GM18507 (cell line): ENCODE data around the gene ALDH3A1.

Experiments
- DNase-seq: peaks from one replicate; pipeline ENCODE4 v3.0.0; 2011; ENCODE audit warnings: low read depth; ENCODE audit not compliant: insufficient read length; ENCODE audit errors: extremely low spot score
- FAIRE-seq: peaks from 2 replicates; lab custom pipeline; 2011; peaks lifted over from hg19 to GRCh38; lab: Jason Lieb, UNC

ALDH3A1 gene

GRCh38 chr17:19743101-19744100, 4.7 kb downstream of the ALDH3A1 start:
- FAIRE-seq (no peak), DNase-seq (no peak)

- no peak for FAIRE-seq
- DNase-seq: no peak
Measured at GRCh38 chr17:19742495-19742894, 5.6 kb downstream of the ALDH3A1 start.

- DNase-seq (no peak), FAIRE-seq (no peak)
Measured at GRCh38 chr17:19741832-19742457, 6.2 kb downstream of the ALDH3A1 start.

- FAIRE-seq: no peak
- DNase-seq: no peak
Measured at GRCh38 chr17:19740933-19741332, 7.2 kb downstream of the ALDH3A1 start.

- DNase-seq (no peak), FAIRE-seq (no peak)
Measured at GRCh38 chr17:19739241-19740201, 8.6 kb downstream of the ALDH3A1 start.

GRCh38 chr17:19738757-19739156, 9.3 kb downstream of the ALDH3A1 start:
- no peak for FAIRE-seq

GRCh38 chr17:19738073-19738449, 10.0 kb downstream of the ALDH3A1 start:
- FAIRE-seq: no peak
- no peak for DNase-seq

More at GRCh38 chr17:19738757-19739156, 9.3 kb downstream of the ALDH3A1 start:
- DNase-seq: no peak

GRCh38 chr17:19737305-19738072, 10.6 kb downstream of the ALDH3A1 start:
- FAIRE-seq: no peak
- no peak for DNase-seq

- no peak for DNase-seq
- no peak for FAIRE-seq
Measured at GRCh38 chr17:19736071-19736470, 12.0 kb downstream of the ALDH3A1 start.

GRCh38 chr17:19733953-19734526, 14.1 kb downstream of the ALDH3A1 start:
- no peak for FAIRE-seq
- DNase-seq: no peak

- no peak for FAIRE-seq
- DNase-seq: no peak
Measured at GRCh38 chr17:19731626-19732025, 16.5 kb downstream of the ALDH3A1 start.

GRCh38 chr17:19730843-19731242, 17.3 kb downstream of the ALDH3A1 start:
- DNase-seq (no peak), FAIRE-seq (no peak)

- no peak for DNase-seq
- no peak for FAIRE-seq
Measured at GRCh38 chr17:19729900-19730299, 18.2 kb downstream of the ALDH3A1 start.

- FAIRE-seq: no peak
- no peak for DNase-seq
Measured at GRCh38 chr17:19728084-19728495, 20.0 kb downstream of the ALDH3A1 start.

- FAIRE-seq: no peak
- no peak for DNase-seq
Measured at GRCh38 chr17:19727501-19728078, 20.5 kb downstream of the ALDH3A1 start.

- FAIRE-seq (no peak), DNase-seq (no peak)
Measured at GRCh38 chr17:19726631-19727376, 21.3 kb downstream of the ALDH3A1 start.

- no peak for DNase-seq
- no peak for FAIRE-seq
Measured at GRCh38 chr17:19725486-19725885, 22.6 kb downstream of the ALDH3A1 start.
